Panc1 (cell line): ENCODE data around the gene DTD1.

Source experiments
- CTCF ChIP-seq: fragments of 450-650 bp; IDR thresholded peaks from 2 replicates; pipeline ENCODE4 v1.5.1; 2017; ENCODE audit warnings: mild to moderate bottlenecking
- POLR2AphosphoS5 ChIP-seq: IDR thresholded peaks from 2 replicates; pipeline ENCODE4 v1.6.1; 2012; ENCODE audit warnings: mild to moderate bottlenecking, low read depth, low read length, moderate library complexity

GRCh38 chr20:18780385-18781130 lies 192.7 kb downstream of the DTD1 start:
- TF ChIP-seq CTCF = no peak
- TF ChIP-seq POLR2AphosphoS5 = no peak
